H1 (cell line): ENCODE measurements around the gene S100A14. TPM values are rescaled to one million over a fixed set of nuclear protein-coding genes. Genes with fewer than 3 reads are reported as not detected.

Experiments used
- CTCF ChIA-PET: fragments of 300-600 bp; sonication (Branson Sonifier 250); formaldehyde crosslinking; loops from one replicate; lab custom pipeline; 2021; ENCODE audit not compliant: partially characterized antibody; lab: Charles Lee
- POLR2A ChIA-PET: fragments of 300-600 bp; sonication (Branson Sonifier 250); formaldehyde crosslinking; loops from one replicate; lab custom pipeline; 2021; ENCODE audit warnings: inconsistent platforms; ENCODE audit not compliant: partially characterized antibody; lab: Charles Lee
- DNase-seq, 2 experiments: peaks; one replicate each; pipeline versions ENCODE4 v3.0.0 to v3.0.0-alpha.2; 2010 to 2022; ENCODE audit warnings: low spot score in 2 of 2, low read depth in 1 of 2, mixed read lengths in 1 of 2
- FAIRE-seq: peaks from 2 replicates; lab custom pipeline; 2011; peaks lifted over from hg19 to GRCh38; lab: Jason Lieb, UNC
- H2AFZ ChIP-seq: 2 replicates; pipeline ENCODE4 v1.8.1; 2012; ENCODE audit warnings: low read length, inconsistent platforms
- H2AK5ac ChIP-seq: 2 replicates; pipeline ENCODE4 v1.6.1; 2013; ENCODE audit warnings: low read depth, low read length
- H2BK120ac ChIP-seq: replicated peaks from 2 replicates; pipeline ENCODE3; 2013; ENCODE audit warnings: low read depth, low read length, inconsistent platforms
- H2BK12ac ChIP-seq: 2 replicates; pipeline ENCODE4 v1.6.1; 2013; ENCODE audit warnings: low read depth, low read length
- H2BK15ac ChIP-seq: 2 replicates; pipeline ENCODE4 v1.6.1; 2013; ENCODE audit warnings: low read length
- H2BK20ac ChIP-seq: 2 replicates; pipeline ENCODE4 v1.6.1; 2013; ENCODE audit warnings: low read length
- H2BK5ac ChIP-seq: 2 replicates; pipeline ENCODE4 v1.6.1; 2013; ENCODE audit warnings: low read depth, low read length
- H3K14ac ChIP-seq: 2 replicates; pipeline ENCODE4 v1.6.1; 2013; ENCODE audit warnings: inconsistent platforms; ENCODE audit not compliant: insufficient read length
- H3K18ac ChIP-seq: 2 replicates; pipeline ENCODE4 v1.6.1; 2013; ENCODE audit warnings: low read length; ENCODE audit errors: extremely low read depth
- H3K23ac ChIP-seq: 2 replicates; pipeline ENCODE4 v1.6.1; 2013; ENCODE audit warnings: inconsistent platforms; ENCODE audit not compliant: insufficient read length
- H3K23me2 ChIP-seq: 2 replicates; pipeline ENCODE4 v1.6.1; 2013; ENCODE audit warnings: low read depth, low read length
- H3K27ac ChIP-seq: 2 replicates; pipeline ENCODE4 v1.6.1; 2011; ENCODE audit warnings: low read depth, low read length, inconsistent platforms
- H3K27me3 ChIP-seq, 4 experiments: replicated peaks in 1 of 4; 1 replicate in 1 of 4; 2 replicates in 3 of 4; pipeline versions ENCODE4 v1.6.1 to v1.8.1; 2011 to 2013; ENCODE audit warnings: low read length in 3 of 4, mild to moderate bottlenecking in 3 of 4, inconsistent platforms in 2 of 4, mixed read lengths in 2 of 4, moderate library complexity in 1 of 4; ENCODE audit not compliant: control insufficient read depth in 3 of 4, insufficient read depth in 3 of 4; ENCODE audit errors: extremely low read depth in 1 of 4
- H3K36me3 ChIP-seq, 4 experiments: 2 replicates each; pipeline versions ENCODE4 v1.6.1 to v1.8.1; 2011 to 2013; ENCODE audit warnings: mild to moderate bottlenecking in 4 of 4, low read length in 3 of 4, moderate library complexity in 2 of 4, control low read depth in 1 of 4, inconsistent platforms in 1 of 4; ENCODE audit not compliant: insufficient read depth in 4 of 4, control insufficient read depth in 2 of 4
- H3K4ac ChIP-seq: replicated peaks from 2 replicates; pipeline ENCODE3; 2013; ENCODE audit warnings: low read length, low read depth, mixed read lengths, inconsistent platforms; ENCODE audit not compliant: insufficient read length
- H3K4me1 ChIP-seq, 4 experiments: replicated peaks in 1 of 4; 1 replicate in 1 of 4; 2 replicates in 3 of 4; pipeline versions ENCODE4 v1.6.1 to v1.8.1; 2011 to 2013; ENCODE audit warnings: low read length in 3 of 4, inconsistent platforms in 2 of 4, mixed read lengths in 1 of 4; ENCODE audit not compliant: insufficient read depth in 4 of 4, control insufficient read depth in 3 of 4
- H3K4me2 ChIP-seq, 2 experiments: 2 replicates each; pipeline versions ENCODE4 v1.6.1 to v1.8.1; 2011 to 2013; ENCODE audit warnings: low read depth in 2 of 2, low read length in 2 of 2, control low read depth in 1 of 2, inconsistent platforms in 1 of 2, mild to moderate bottlenecking in 1 of 2; ENCODE audit not compliant: insufficient read depth in 1 of 2
- H3K4me3 ChIP-seq, 4 experiments: fragments of 200-600, 300-600 bp in 1 of 4; sonication (generic), shearing (Covaris generic), sonication (Bioruptor Twin) in 1 of 4; 2 replicates each; pipeline versions ENCODE4 v1.5.1 to v1.8.1; 2011 to 2016; ENCODE audit warnings: low read length in 4 of 4, low read depth in 3 of 4, control low read depth in 2 of 4, inconsistent platforms in 2 of 4, mild to moderate bottlenecking in 2 of 4, mixed read lengths in 1 of 4, moderate library complexity in 1 of 4; ENCODE audit not compliant: insufficient read depth in 2 of 4; ENCODE audit errors: extremely low read depth in 1 of 4
- H3K56ac ChIP-seq: replicated peaks from 2 replicates; pipeline ENCODE3; 2013; ENCODE audit warnings: low read depth, mild to moderate bottlenecking, mixed read lengths, low read length, inconsistent platforms; ENCODE audit not compliant: insufficient read length
- H3K79me1 ChIP-seq: 2 replicates; pipeline ENCODE4 v1.6.1; 2013; ENCODE audit warnings: low read depth, low read length, control low read depth
- H3K79me2 ChIP-seq, 2 experiments: 2 replicates each; pipeline versions ENCODE4 v1.6.1 to v1.8.1; 2012 to 2013; ENCODE audit warnings: low read length in 2 of 2, mild to moderate bottlenecking in 2 of 2, inconsistent platforms in 1 of 2; ENCODE audit not compliant: insufficient read depth in 2 of 2, control insufficient read depth in 1 of 2
- H3K9ac ChIP-seq, 4 experiments: replicated peaks in 1 of 4; 1 replicate in 1 of 4; 2 replicates in 3 of 4; pipeline versions ENCODE4 v1.6.1 to v1.8.1; 2011 to 2013; ENCODE audit warnings: low read depth in 3 of 4, low read length in 3 of 4, control low read depth in 2 of 4, mild to moderate bottlenecking in 2 of 4, moderate library complexity in 2 of 4, inconsistent platforms in 1 of 4; ENCODE audit errors: extremely low read depth in 1 of 4
- H3K9me3 ChIP-seq, 2 experiments: 2 replicates each; pipeline versions ENCODE4 v1.6.1 to v1.8.1; 2012 to 2013; ENCODE audit warnings: mild to moderate bottlenecking in 2 of 2, moderate library complexity in 2 of 2, control low read depth in 1 of 2, inconsistent platforms in 1 of 2, low read depth in 1 of 2, low read length in 1 of 2, mixed read lengths in 1 of 2; ENCODE audit not compliant: insufficient read depth in 2 of 2
- H4K20me1 ChIP-seq, 2 experiments: replicated peaks in 1 of 2; 2 replicates each; pipeline versions ENCODE3 to v1.8.1; 2011 to 2013; ENCODE audit warnings: inconsistent platforms in 2 of 2, low read length in 2 of 2, mild to moderate bottlenecking in 1 of 2; ENCODE audit not compliant: insufficient read depth in 2 of 2, control insufficient read depth in 1 of 2
- H4K5ac ChIP-seq: 2 replicates; pipeline ENCODE4 v1.6.1; 2013; ENCODE audit warnings: low read length, low read depth, mixed read lengths, inconsistent platforms; ENCODE audit not compliant: insufficient read length
- H4K8ac ChIP-seq: 2 replicates; pipeline ENCODE4 v1.8.0; 2013; ENCODE audit warnings: mild to moderate bottlenecking, moderate library complexity, low read length, inconsistent platforms; ENCODE audit not compliant: insufficient read depth; ENCODE audit errors: extremely low read depth
- H4K91ac ChIP-seq: replicated peaks from 2 replicates; pipeline ENCODE3; 2013; ENCODE audit warnings: low read length, mixed read lengths, inconsistent platforms; ENCODE audit not compliant: insufficient read length
- CHD1 ChIP-seq: IDR thresholded peaks from 2 replicates; pipeline ENCODE4 v1.6.1; 2012; ENCODE audit warnings: low read depth, low read length, improper control_type of control experiment
- CHD2 ChIP-seq: IDR thresholded peaks from 2 replicates; pipeline ENCODE4 v1.6.1; 2012; ENCODE audit warnings: low read length, improper control_type of control experiment
- EGR1 ChIP-seq: IDR thresholded peaks from 2 replicates; pipeline ENCODE4 v1.6.1; 2011; ENCODE audit warnings: low read depth, low read length, borderline replicate concordance
- EZH2 ChIP-seq: fragments of 200-600 bp; sonication (generic); IDR thresholded peaks from 2 replicates; pipeline ENCODE4 v1.7.1; 2012; ENCODE audit warnings: low read depth, mild to moderate bottlenecking, moderate library complexity, low read length, inconsistent platforms; ENCODE audit not compliant: severe bottlenecking
- HDAC6 ChIP-seq: IDR thresholded peaks from one replicate; pipeline ENCODE4 v1.7.1; 2012; ENCODE audit warnings: low read depth, mild to moderate bottlenecking, inconsistent platforms, low read length, moderate library complexity
- JUND ChIP-seq: IDR thresholded peaks from 2 replicates; pipeline ENCODE4 v1.6.1; 2011; ENCODE audit warnings: mild to moderate bottlenecking, improper control_type of control experiment, low read length
- MAFK ChIP-seq: IDR thresholded peaks from 2 replicates; pipeline ENCODE4 v1.6.1; 2012; ENCODE audit warnings: low read depth, mild to moderate bottlenecking, improper control_type of control experiment, low read length
- SP1 ChIP-seq: IDR thresholded peaks from 2 replicates; pipeline ENCODE4 v1.6.1; 2011; ENCODE audit warnings: low read depth, low read length
- SRF ChIP-seq: IDR thresholded peaks from 2 replicates; pipeline ENCODE4 v1.6.1; 2011; ENCODE audit warnings: mild to moderate bottlenecking, low read depth, low read length, moderate library complexity
- TBP ChIP-seq: IDR thresholded peaks from 2 replicates; pipeline ENCODE4 v1.6.1; 2011; ENCODE audit warnings: low read depth, low read length, improper control_type of control experiment
- WGBS, 2 experiments: shearing (Covaris generic) in 1 of 2; methylation state at CpG; one replicate each; pipeline versions ENCODE4 v1.1.6 to v1.1.7; 2013 to 2015; ENCODE audit warnings: low lambda C conversion rate in 2 of 2, mixed read lengths in 2 of 2, inconsistent platforms in 1 of 2, low coverage in 1 of 2, missing lambda C conversion rate in 1 of 2; ENCODE audit not compliant: insufficient replicate concordance in 2 of 2, insufficient coverage in 1 of 2, insufficient read length in 1 of 2; ENCODE audit errors: extremely low coverage in 1 of 2, missing lambda C conversion rate in 1 of 2; 5-methylcytosine and 5-hydroxymethylcytosine counted together
- polyA plus RNA-seq, 7 experiments: library from polyadenylated mRNA; depleted of rRNA in 3 of 7; stranded (reverse) in 5 of 7; unstranded in 2 of 7; fragments of >200 nt in 5 of 7; fragments of 200-250 nt in 2 of 7; gene quantifications; 1 replicate in 5 of 7; 2 replicates in 1 of 7; 4 replicates in 1 of 7; pipeline versions ENCODE4 v1.2.1 to v1.2.3, GENCODE V29; 2011 to 2013; ENCODE audit warnings: missing spikeins in 2 of 7, mixed read lengths in 2 of 7
- total RNA-seq: library from RNA; stranded (reverse); fragmentation: NEBNext Ultra II Directional; extraction: Animal tissue kit (Norgen Biotek cat#: 25700); gene quantifications from 2 replicates; pipeline ENCODE4 v1.2.1, GENCODE V29; 2021
- TF ChIP-seq, protein P1 (sequence below): IDR thresholded peaks from 2 replicates; pipeline ENCODE4 v1.6.1; 2011; ENCODE audit warnings: low read length, improper control_type of control experiment

S100A14 gene
- total and polyA plus RNA-seq, 2 of the 8 experiments (the other 6 are each of a cell fraction or from before 2014, with no cell fraction given): 1.4 to 5.3 TPM

DNA sequence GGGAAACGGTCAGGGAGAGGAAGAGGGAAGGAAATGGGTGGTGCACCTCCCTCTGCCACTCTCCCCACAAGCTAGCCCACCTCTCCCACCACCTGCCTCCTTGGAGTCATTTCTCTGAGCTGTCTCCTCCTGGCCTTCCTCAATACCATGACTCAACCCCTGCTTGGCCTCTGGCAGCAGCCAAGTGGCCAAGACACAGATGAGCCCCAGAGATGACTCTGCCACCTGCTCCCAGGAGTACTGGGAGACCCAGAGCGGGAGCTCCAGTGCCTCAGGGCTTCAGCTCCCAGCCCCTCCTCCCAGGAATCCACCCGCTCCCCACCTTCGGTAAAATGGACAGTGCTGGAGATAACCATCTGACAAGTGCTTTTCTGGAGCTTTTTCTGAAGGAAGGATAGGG lies 5.8 kb downstream of the S100A14 start:
- no peak overlapping the region for H4K5ac ChIP-seq
- H3K4ac ChIP-seq: no peak overlapping the region
- H2BK15ac ChIP-seq: no peak overlapping the region
- WGBS, 2 experiments: 97% methylated on average over 4 of the region's 4 CpGs; no CpG with 5 or more reads in 1 of the 2 experiments
- ChIA-PET CTCF (interaction anchor here (0.8 to 15.9 kb wide), 5 partner anchors 8 to 77 kb away, joined by 3 to 224 read pairs (median 4); partner anchors contain the start of gene S100A13), POLR2A (interaction anchor here (15.3 kb wide), 1 partner anchor 18 kb away, joined by 261 read pairs; the partner anchor contains the start of genes CHTOP, S100A1 and S100A13)
- no peak overlapping the region for H3K23ac ChIP-seq
- DNase-seq (no peak), FAIRE-seq (no peak)
- H4K8ac ChIP-seq: no peak overlapping the region
- H3K27ac ChIP-seq: no peak overlapping the region
- H3K9me3 ChIP-seq: no peaks in the 10 kb centered on the region
- no peaks in the 10 kb centered on the region for H3K79me1 ChIP-seq
- H3K4me3 ChIP-seq: no peak overlapping the region
- no peak overlapping the region for H2AFZ ChIP-seq
- no peak for TF ChIP-seq SRF
- TF ChIP-seq TBP: no peak
- no peak for TF ChIP-seq HDAC6
- no peak for TF ChIP-seq SP1
- TF ChIP-seq CHD1: no peak
- TF ChIP-seq JUND: no peak
- TF ChIP-seq EZH2: no peak
- TF ChIP-seq, protein P1, sequence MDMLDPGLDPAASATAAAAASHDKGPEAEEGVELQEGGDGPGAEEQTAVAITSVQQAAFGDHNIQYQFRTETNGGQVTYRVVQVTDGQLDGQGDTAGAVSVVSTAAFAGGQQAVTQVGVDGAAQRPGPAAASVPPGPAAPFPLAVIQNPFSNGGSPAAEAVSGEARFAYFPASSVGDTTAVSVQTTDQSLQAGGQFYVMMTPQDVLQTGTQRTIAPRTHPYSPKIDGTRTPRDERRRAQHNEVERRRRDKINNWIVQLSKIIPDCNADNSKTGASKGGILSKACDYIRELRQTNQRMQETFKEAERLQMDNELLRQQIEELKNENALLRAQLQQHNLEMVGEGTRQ: no peak
- no peak for TF ChIP-seq MAFK
- no peak for TF ChIP-seq CHD2
- TF ChIP-seq EGR1: no peak
- no peak overlapping the region for H2BK12ac ChIP-seq
- H3K4me2 ChIP-seq: no peak overlapping the region
- no peaks in the 10 kb centered on the region for H3K36me3 ChIP-seq
- no peaks in the 10 kb centered on the region; a peak in 1 of 7 replicates for H3K27me3 ChIP-seq
- H4K91ac ChIP-seq: no peak overlapping the region
- H3K23me2 ChIP-seq: peaks cover 3% of the 10 kb centered on the region; the same call in 1 of the 2 replicates
- H3K18ac ChIP-seq: no peak overlapping the region
- H4K20me1 ChIP-seq: no peaks in the 10 kb centered on the region
- no peak overlapping the region for H3K56ac ChIP-seq
- H3K79me2 ChIP-seq: no peaks in the 10 kb centered on the region
- no peak overlapping the region for H3K14ac ChIP-seq
- no peak overlapping the region for H2BK20ac ChIP-seq
- H3K9ac ChIP-seq: no peak overlapping the region
- H2AK5ac ChIP-seq: peak overlapping the region; percentile 9; the same call in 1 of the 2 replicates
- peaks cover 0 to 35% (median 21%) of the 10 kb centered on the region in 4 experiments; a peak in 6 of 7 replicates for H3K4me1 ChIP-seq
- no peak overlapping the region for H2BK120ac ChIP-seq
- H2BK5ac ChIP-seq: no peak overlapping the region; the same call in 1 of the 2 replicates
